Lung (tissue), 12 donors: Measurements from ENCODE around the gene SLC17A4. TPM values are rescaled to one million over a fixed set of nuclear protein-coding genes. Genes with fewer than 3 reads are reported as not detected.

Experiments used
- ATAC-seq: fragments of 200-7000 bp; cut with Tn5 transposase; one replicate; pipeline ENCODE4 v1.9.1; 2020; ENCODE audit warnings: moderate number of reproducible peaks; ENCODE audit not compliant: insufficient read depth, low FRiP score
- DNase-seq, 3 donors: peaks; one replicate each; pipeline ENCODE4 v3.0.0-alpha.2; 2013 to 2017
- H3K27ac ChIP-seq, 2 donors: one replicate each; pipeline ENCODE4 v1.5.1; 2013; ENCODE audit warnings: mild to moderate bottlenecking in 2 of 2, moderate library complexity in 2 of 2, control low read depth in 1 of 2, inconsistent platforms in 1 of 2, low read depth in 1 of 2, low read length in 1 of 2
- H3K27me3 ChIP-seq, 3 donors: one replicate each; pipeline ENCODE4 v1.5.1; 2013; ENCODE audit warnings: low read length in 2 of 3; ENCODE audit not compliant: control insufficient read depth in 3 of 3, insufficient read depth in 3 of 3
- H3K36me3 ChIP-seq, 4 donors: one replicate each; pipeline ENCODE4 v1.5.1; 2013; ENCODE audit warnings: low read length in 4 of 4, mild to moderate bottlenecking in 1 of 4, moderate library complexity in 1 of 4; ENCODE audit not compliant: control insufficient read depth in 4 of 4, insufficient read depth in 4 of 4
- H3K4me1 ChIP-seq, 5 donors: one replicate each; pipeline ENCODE4 v1.5.1; 2013; ENCODE audit warnings: low read length in 5 of 5, mild to moderate bottlenecking in 2 of 5, moderate library complexity in 1 of 5; ENCODE audit not compliant: control insufficient read depth in 5 of 5, insufficient read depth in 5 of 5
- H3K4me3 ChIP-seq: one replicate; pipeline ENCODE4 v1.5.1; 2013; ENCODE audit warnings: mild to moderate bottlenecking, control low read depth, moderate library complexity
- H3K9ac ChIP-seq, 2 donors: one replicate each; pipeline ENCODE4 v1.5.1; 2013; ENCODE audit warnings: low read length in 2 of 2, control low read depth in 1 of 2; ENCODE audit not compliant: insufficient read depth in 1 of 2
- H3K9me3 ChIP-seq, 4 donors: one replicate each; pipeline ENCODE4 v1.5.1; 2013; ENCODE audit warnings: low read length in 3 of 4, mild to moderate bottlenecking in 1 of 4, moderate library complexity in 1 of 4; ENCODE audit not compliant: control insufficient read depth in 4 of 4, insufficient read depth in 3 of 4
- WGBS, 2 donors: extraction: QIAGEN DNeasy Blood & Tissue Kit; methylation state at CpG; one replicate each; pipeline ENCODE4 v1.1.7; 2013; 5-methylcytosine and 5-hydroxymethylcytosine counted together
- polyA plus RNA-seq, 2 donors: library from polyadenylated mRNA; stranded (reverse); fragments of 200-250 nt; gene quantifications; one replicate each; pipeline ENCODE4 v1.2.1, GENCODE V29; 2013
- total RNA-seq, 2 donors: library from RNA; depleted of rRNA in 1 of 2; stranded (reverse); fragments of >200 nt in 1 of 2; gene quantifications; one replicate each; pipeline ENCODE4 v1.2.1, GENCODE V29; 2014 to 2021
- TF ChIP-seq, protein P1 (sequence below): IDR thresholded peaks from 2 replicates; pipeline ENCODE4 v1.5.1; 2012; ENCODE audit warnings: mild to moderate bottlenecking; ENCODE audit errors: control extremely low read depth, extremely low read depth
- donor health status: control.
- donor health status: control.
- donor health status: Bipolar disorder and iron deficiency.
- donor health status: healthy.
- donor health status: DM: yes; HTN: yes; CAD: no.

The SLC17A4 gene
- total and polyA plus RNA-seq, 4 donors: not detected

DNA sequence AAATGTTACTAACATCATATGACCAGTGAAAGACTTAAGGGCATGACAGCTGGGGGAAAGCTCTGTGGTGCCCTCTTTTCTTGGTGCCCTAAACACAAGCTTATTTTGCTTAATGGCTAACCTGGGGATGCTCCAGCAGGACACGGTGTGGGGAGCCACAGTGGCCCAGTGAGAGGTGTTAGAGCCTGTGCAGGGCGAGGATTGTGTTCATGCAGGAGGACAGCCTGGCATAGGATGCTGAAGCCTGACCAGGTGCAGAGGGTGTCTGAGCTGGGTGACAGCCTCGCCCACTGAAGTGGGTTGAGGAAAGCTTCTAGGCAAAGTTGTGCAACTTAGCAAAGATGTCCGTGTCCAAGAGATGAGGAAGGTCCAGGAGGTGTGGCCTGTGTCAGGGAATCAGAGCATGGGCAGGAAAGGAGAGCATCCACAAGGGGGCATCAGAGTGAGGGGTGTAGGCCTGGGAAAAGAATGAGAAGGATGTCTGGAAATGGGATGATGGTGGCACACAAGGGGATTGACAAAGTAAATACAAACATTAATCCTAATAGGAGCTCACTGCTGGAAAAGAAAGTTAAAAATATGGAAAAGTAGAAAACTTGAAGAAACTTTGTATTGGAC is 33.9 kb downstream of the SLC17A4 start:
- no peaks in the 10 kb centered on the region for H3K36me3 ChIP-seq
- no peaks in the 10 kb centered on the region for H3K9me3 ChIP-seq
- peak in 2 of 3 donors; percentile 3 to 10 for DNase-seq
- no peaks in the 10 kb centered on the region for H3K4me1 ChIP-seq
- TF ChIP-seq, protein P1, sequence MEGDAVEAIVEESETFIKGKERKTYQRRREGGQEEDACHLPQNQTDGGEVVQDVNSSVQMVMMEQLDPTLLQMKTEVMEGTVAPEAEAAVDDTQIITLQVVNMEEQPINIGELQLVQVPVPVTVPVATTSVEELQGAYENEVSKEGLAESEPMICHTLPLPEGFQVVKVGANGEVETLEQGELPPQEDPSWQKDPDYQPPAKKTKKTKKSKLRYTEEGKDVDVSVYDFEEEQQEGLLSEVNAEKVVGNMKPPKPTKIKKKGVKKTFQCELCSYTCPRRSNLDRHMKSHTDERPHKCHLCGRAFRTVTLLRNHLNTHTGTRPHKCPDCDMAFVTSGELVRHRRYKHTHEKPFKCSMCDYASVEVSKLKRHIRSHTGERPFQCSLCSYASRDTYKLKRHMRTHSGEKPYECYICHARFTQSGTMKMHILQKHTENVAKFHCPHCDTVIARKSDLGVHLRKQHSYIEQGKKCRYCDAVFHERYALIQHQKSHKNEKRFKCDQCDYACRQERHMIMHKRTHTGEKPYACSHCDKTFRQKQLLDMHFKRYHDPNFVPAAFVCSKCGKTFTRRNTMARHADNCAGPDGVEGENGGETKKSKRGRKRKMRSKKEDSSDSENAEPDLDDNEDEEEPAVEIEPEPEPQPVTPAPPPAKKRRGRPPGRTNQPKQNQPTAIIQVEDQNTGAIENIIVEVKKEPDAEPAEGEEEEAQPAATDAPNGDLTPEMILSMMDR: no peak
- no peak overlapping the region for H3K27ac ChIP-seq
- peak; percentile 72 for ATAC-seq
- H3K4me3 ChIP-seq: no peak overlapping the region
- no peak overlapping the region for H3K9ac ChIP-seq
- 62% methylated on average over 4 of the region's 4 CpGs for WGBS, 2 donors
- no peaks in the 10 kb centered on the region for H3K27me3 ChIP-seq

DNA sequence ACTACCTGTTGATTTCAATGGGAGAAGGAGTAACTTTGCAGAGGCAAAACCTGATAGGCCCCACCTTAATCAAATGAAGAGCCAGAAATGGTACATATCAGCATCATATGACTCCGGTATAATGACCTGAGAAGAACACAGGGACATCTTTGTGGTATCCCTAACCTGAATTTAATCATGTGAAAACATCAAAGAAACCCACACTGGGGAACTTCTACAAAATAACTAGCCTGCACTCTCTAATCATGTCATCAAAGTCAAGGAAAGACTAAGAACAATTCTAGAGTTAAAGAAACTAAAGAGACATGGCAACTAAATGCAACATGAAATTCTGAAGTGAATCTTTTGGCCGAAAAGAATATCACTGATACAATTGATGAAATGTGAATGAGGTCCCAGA is 34.9 kb downstream of the SLC17A4 start:
- 86 to 92% methylated on average over 2 of the region's 2 CpGs for WGBS, 2 donors
- no peaks in the 10 kb centered on the region for H3K9me3 ChIP-seq
- no peak for ATAC-seq
- H3K36me3 ChIP-seq: no peaks in the 10 kb centered on the region
- H3K4me3 ChIP-seq: no peak overlapping the region
- H3K9ac ChIP-seq: no peak overlapping the region
- TF ChIP-seq, protein P1: no peak
- H3K27ac ChIP-seq: no peak overlapping the region
- no peak for DNase-seq
- H3K4me1 ChIP-seq: no peaks in the 10 kb centered on the region
- no peaks in the 10 kb centered on the region for H3K27me3 ChIP-seq

DNA sequence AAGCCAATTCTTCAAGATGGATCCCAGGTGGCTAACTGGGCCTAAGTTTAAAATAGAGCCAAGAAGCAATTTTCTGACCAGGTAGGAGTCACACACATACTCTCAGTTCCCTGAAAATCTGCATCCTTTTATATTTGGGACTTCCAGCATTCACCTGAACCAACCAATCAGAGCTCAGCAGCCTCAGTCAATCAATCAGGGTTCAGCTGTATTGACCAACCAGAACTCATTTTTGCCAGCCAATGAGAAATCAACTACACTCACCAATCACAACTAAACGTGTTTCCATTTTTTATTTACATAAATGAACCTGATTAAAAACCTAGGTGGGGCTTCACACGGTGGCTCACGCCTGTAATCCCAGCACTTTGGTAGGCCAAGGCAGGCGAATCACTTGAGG is 37.5 kb downstream of the SLC17A4 start:
- no peak for ATAC-seq
- Histone ChIP-seq H3K36me3 (no peaks in the 10 kb centered on the region), H3K9ac (no peak overlapping the region), H3K27me3 (no peaks in the 10 kb centered on the region), H3K4me1 (no peaks in the 10 kb centered on the region), H3K9me3 (no peaks in the 10 kb centered on the region), H3K27ac (no peak overlapping the region), H3K4me3 (no peak overlapping the region)
- TF ChIP-seq, protein P1: no peak
- no peak for DNase-seq
- WGBS, 2 donors: 86 to 90% methylated on average over 4 of the region's 4 CpGs

DNA sequence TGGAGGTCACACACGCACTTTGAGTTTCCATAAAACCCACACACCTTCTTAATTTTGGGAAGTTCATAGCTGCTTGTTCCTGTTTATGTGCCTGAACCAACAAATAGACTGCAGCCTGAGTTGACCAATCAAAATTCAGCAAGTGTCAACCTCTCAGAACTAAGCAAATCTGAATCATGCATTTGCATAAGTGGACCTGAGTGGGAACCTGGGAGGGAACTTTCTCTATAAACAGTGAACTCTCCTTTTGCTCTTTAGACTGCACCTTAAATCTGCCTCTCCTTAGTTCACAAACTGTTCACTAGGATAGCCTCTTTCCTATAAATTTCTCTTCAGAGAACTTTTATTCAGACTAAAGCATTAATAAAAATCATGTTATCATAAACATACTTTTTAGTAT is 39.4 kb downstream of the SLC17A4 start:
- WGBS, 2 donors: 84 to 93% methylated on average over 1 of the region's 1 CpG
- TF ChIP-seq, protein P1: no peak
- no peak for DNase-seq

More for the DNA sequence above, 39.4 kb downstream of the SLC17A4 start:
- Histone ChIP-seq H3K27me3 (no peaks in the 10 kb centered on the region), H3K4me1 (no peaks in the 10 kb centered on the region), H3K9me3 (no peaks in the 10 kb centered on the region), H3K9ac (no peak overlapping the region), H3K4me3 (no peak overlapping the region), H3K27ac (no peak overlapping the region), H3K36me3 (no peaks in the 10 kb centered on the region)
- no peak for ATAC-seq
